ENCODE measurements around the gene TSNAX.

Gene TSNAX

GRCh38 chr1:231571904-231572303 is 43.4 kb downstream of the TSNAX start:
- Histone ChIP-seq H3K27me3 (ENCODE audit: insufficient read depth, low read length, poor library complexity, severe bottlenecking) (no peaks in the 10 kb centered on the region), H3K4me1 (ENCODE audit: insufficient read depth, low read length, poor library complexity, severe bottlenecking) (no peaks in the 10 kb centered on the region), H3K4me3 (ENCODE audit: low read length, poor library complexity, severe bottlenecking) (no peak overlapping the region), H3K4me2 (ENCODE audit: low read depth, low read length, poor library complexity, severe bottlenecking) (no peak overlapping the region), H4K20me1 (ENCODE audit: insufficient read depth, low read length, poor library complexity, severe bottlenecking) (no peaks in the 10 kb centered on the region), H3K79me2 (ENCODE audit: insufficient read depth, low read length) (no peaks in the 10 kb centered on the region), H2AFZ (ENCODE audit: low read length) (no peak overlapping the region), H3K9ac (ENCODE audit: low read depth, low read length, poor library complexity, severe bottlenecking) (no peak overlapping the region), H3K36me3 (ENCODE audit: insufficient read depth, low read length) (peaks cover 13% of the 10 kb centered on the region; the same call in 1 of the 2 replicates), H3K9me2 (replicated peaks; ENCODE audit: low read depth, low read length) (no peaks in the 10 kb centered on the region), H3K9me3 (ENCODE audit: insufficient read depth, low read depth, low read length) (no peaks in the 10 kb centered on the region), H3F3A (ENCODE audit: low read depth) (no peaks in the 10 kb centered on the region)
- TF ChIP-seq EZH2phosphoT487 (IDR thresholded peaks at IDR 0.05; ENCODE audit: borderline replicate concordance), result no peak
- no peak for TF ChIP-seq CTCF (conservative IDR thresholded peaks at IDR 0.05; ENCODE audit: low read length)

- Histone ChIP-seq H3K79me2 (ENCODE audit: insufficient read depth, low read length) (no peaks in the 10 kb centered on the region), H3K4me1 (ENCODE audit: insufficient read depth, low read length, poor library complexity, severe bottlenecking) (no peaks in the 10 kb centered on the region), H3F3A (ENCODE audit: low read depth) (no peaks in the 10 kb centered on the region), H3K27me3 (ENCODE audit: insufficient read depth, low read length, poor library complexity, severe bottlenecking) (no peaks in the 10 kb centered on the region), H3K9me2 (replicated peaks; ENCODE audit: low read depth, low read length) (no peaks in the 10 kb centered on the region), H3K9ac (ENCODE audit: low read depth, low read length, poor library complexity, severe bottlenecking) (no peak overlapping the region), H4K20me1 (ENCODE audit: insufficient read depth, low read length, poor library complexity, severe bottlenecking) (no peaks in the 10 kb centered on the region), H3K36me3 (ENCODE audit: insufficient read depth, low read length) (no peaks in the 10 kb centered on the region), H3K9me3 (ENCODE audit: insufficient read depth, low read depth, low read length) (no peaks in the 10 kb centered on the region), H3K4me3 (ENCODE audit: low read length, poor library complexity, severe bottlenecking) (no peak overlapping the region), H3K4me2 (ENCODE audit: low read depth, low read length, poor library complexity, severe bottlenecking) (no peak overlapping the region), H2AFZ (ENCODE audit: low read length) (no peak overlapping the region)
- TF ChIP-seq EZH2phosphoT487 (IDR thresholded peaks at IDR 0.05; ENCODE audit: borderline replicate concordance) (no peak), CTCF (conservative IDR thresholded peaks at IDR 0.05; ENCODE audit: low read length) (no peak)
These were observed 47.0 kb downstream of the TSNAX start for GRCh38 chr1:231575472-231575871.

GRCh38 chr1:231576804-231577718 is 48.6 kb downstream of the TSNAX start:
- Histone ChIP-seq H3F3A (ENCODE audit: low read depth) (no peaks in the 10 kb centered on the region), H4K20me1 (ENCODE audit: insufficient read depth, low read length, poor library complexity, severe bottlenecking) (no peaks in the 10 kb centered on the region), H3K4me1 (ENCODE audit: insufficient read depth, low read length, poor library complexity, severe bottlenecking) (no peaks in the 10 kb centered on the region), H2AFZ (ENCODE audit: low read length) (no peak overlapping the region), H3K27me3 (ENCODE audit: insufficient read depth, low read length, poor library complexity, severe bottlenecking) (no peaks in the 10 kb centered on the region), H3K9me3 (ENCODE audit: insufficient read depth, low read depth, low read length) (no peaks in the 10 kb centered on the region), H3K79me2 (ENCODE audit: insufficient read depth, low read length) (no peaks in the 10 kb centered on the region), H3K4me3 (ENCODE audit: low read length, poor library complexity, severe bottlenecking) (no peak overlapping the region), H3K9me2 (replicated peaks; ENCODE audit: low read depth, low read length) (no peaks in the 10 kb centered on the region), H3K36me3 (ENCODE audit: insufficient read depth, low read length) (no peaks in the 10 kb centered on the region), H3K4me2 (ENCODE audit: low read depth, low read length, poor library complexity, severe bottlenecking) (no peak overlapping the region), H3K9ac (ENCODE audit: low read depth, low read length, poor library complexity, severe bottlenecking) (no peak overlapping the region)
- TF ChIP-seq CTCF (conservative IDR thresholded peaks at IDR 0.05; ENCODE audit: low read length), result no peak
- TF ChIP-seq EZH2phosphoT487 (IDR thresholded peaks at IDR 0.05; ENCODE audit: borderline replicate concordance), result no peak
